A172 (cell line): ENCODE measurements around the gene SMIM1. TPM values are rescaled to one million over a fixed set of nuclear protein-coding genes. Genes with fewer than 3 reads are reported as not detected.
A peak's percentile ranks its signal among the peaks of the same experiment; 100 is the strongest.
"Not testable (repeated sequence)": the region's sequence is repeated elsewhere in the genome, so short reads cannot be mapped to it uniquely, and the experiment has no call there.

Experiments used
- DNase-seq: peaks from one replicate; pipeline ENCODE4 v3.0.0-alpha.2; 2015; ENCODE audit warnings: low spot score
- total RNA-seq: library from RNA; depleted of rRNA; stranded (reverse); fragments of >200 nt; shearing (Covaris generic); gene quantifications from 2 replicates; pipeline ENCODE4 v1.2.3, GENCODE V29; 2014

The SMIM1 gene
- total RNA-seq, 1 experiment from 2014 or later = not detected

GRCh38 chr1:3736708-3737107 is 35.8 kb upstream of the SMIM1 start:
- DNase-seq = no peak

DNA sequence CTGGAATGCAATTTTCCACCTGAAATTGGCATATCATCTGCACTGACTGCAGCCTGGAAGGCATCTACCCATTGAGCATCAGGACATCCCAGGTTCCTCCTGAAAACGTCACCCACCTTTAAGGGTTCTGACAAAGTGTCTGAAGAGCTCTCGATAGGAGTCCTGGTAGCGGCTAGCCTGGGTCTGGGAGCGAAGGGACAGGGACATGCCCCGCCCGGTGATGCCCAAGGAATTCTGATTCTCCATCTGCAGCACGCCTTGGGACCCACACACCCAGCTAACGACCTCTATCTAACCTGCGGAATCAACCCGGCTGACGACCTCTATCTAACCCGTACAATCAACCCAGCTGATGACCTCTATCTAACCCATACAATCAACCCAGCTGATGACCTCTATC is 33.6 kb upstream of the SMIM1 start:
- DNase-seq = no peak

- no peak for DNase-seq
Observed at GRCh38 chr1:3740042-3740441, 32.5 kb upstream of the SMIM1 start.

DNA sequence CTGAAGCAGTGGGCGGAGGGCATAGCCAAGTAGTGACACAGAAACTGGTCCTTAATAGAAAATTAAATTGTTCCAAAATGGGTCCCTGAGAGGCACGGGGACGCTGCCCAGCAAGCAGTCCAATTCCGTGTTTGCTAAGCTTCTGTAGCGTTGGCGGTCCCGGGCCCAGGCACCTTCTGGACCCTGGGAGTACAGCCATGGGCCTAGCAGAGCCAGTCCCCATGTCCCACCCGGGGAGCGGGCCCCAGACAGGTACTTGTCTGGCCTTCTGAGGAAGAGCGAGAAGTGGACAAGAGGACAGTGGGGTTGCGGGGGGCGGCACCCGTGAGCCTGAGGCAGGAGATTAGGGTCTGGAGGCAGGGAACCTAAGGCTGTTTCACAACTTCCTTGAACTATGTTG is 31.8 kb upstream of the SMIM1 start:
- no peak for DNase-seq

- no peak for DNase-seq
Observed at GRCh38 chr1:3741566-3742438, 30.7 kb upstream of the SMIM1 start.

DNA sequence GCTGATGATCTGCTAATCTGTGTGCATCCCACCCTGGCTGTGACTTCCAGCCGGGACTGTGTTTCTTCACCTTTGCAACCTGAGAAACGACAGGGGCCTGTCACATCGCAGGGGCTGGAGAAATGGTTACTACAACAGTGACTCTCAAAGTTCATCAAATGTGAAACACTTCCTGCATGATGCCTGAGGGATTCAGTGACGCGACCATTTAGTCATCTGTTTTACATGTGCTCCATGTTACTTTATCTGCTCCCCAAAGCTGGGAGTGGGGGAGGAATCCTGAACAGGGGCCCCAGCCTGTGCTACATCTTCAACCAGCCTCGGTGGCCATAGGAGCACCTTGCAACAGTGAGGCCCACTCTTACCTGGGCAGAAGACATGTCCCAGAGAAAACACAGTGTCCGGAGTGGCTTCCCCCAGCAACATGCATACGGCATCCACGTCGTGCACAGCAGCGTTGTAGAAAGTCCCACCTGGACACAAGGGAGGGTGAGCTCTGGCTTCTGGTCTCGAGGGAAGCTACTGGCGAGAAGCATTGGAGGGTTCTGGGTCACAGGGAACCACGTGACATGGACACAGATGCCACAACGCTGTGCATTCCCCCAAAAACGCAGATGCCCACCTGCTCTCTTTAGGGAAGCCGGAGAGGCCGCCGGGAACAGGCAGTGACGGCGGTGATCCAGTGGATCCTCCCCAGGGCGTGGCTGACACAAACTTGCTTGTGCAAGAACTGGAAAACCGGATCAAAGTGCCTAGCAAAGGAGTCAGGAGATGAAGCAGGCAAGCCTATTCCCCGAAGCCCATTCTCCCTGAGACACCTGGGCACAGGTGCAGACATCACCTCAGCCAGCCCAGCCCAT is 29.9 kb upstream of the SMIM1 start:
- DNase-seq = no peak

GRCh38 chr1:3743421-3743820 is 29.1 kb upstream of the SMIM1 start:
- DNase-seq = no peak

DNA sequence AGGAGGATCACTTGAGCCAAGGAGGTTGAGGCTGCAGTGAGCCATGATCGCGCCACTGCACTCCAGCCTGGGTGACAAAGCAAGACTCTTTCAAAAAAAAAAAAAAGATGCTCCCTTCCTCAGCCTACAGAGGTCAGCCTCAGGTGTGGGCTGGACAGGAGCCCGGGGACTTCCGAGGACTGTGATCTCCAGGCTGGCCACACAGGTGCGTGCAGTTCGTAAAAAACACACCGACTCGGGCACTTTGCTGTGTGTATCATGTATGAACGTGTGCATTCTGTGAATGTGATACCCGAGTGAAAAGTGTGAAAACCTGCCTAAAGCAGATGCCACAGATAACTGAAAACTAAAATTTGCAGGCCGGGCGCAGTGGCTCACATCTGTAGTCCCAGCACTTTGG is 28.7 kb upstream of the SMIM1 start:
- no peak for DNase-seq

GRCh38 chr1:3744646-3745045 is 27.9 kb upstream of the SMIM1 start:
- no peak for DNase-seq

GRCh38 chr1:3745071-3745470 is 27.5 kb upstream of the SMIM1 start:
- no peak for DNase-seq

DNA sequence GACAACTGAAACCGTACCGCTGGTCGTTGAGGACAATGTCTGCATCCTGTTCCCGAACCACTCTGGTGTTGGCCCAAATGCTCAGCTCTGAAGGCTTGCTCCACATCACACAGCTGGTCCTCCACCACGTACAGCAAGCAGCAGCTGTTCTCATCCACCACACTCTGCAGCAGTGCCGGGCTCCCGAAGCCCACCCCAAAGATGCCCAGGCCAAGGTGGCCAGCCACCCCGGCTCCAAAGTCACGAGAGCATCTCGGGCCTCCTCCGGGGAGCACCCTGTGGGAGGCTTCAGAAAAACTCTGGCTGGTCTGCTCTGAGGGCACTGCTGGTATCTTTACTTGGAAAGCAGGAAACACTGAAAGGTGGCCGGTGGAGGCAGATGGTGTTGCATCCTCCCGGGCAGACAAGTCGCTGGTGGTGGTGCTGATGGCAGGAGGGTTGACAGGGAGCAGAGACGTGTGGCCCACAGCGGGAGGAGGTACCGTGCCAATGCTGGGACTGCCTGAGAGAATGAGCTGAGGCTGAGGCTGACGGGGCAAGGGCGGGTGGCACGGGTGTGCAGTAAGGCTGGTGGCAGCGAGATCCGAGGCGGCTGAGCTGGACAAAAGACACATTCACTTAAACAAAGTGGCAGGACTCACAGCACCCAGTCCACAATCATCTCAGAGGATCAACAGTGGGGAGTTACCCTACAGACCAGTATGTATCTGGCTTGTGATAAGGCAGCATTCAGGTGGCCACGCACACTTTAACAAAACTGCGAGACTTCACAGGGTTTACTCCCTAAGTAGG is 26.8 kb upstream of the SMIM1 start:
- DNase-seq = no peak

DNA sequence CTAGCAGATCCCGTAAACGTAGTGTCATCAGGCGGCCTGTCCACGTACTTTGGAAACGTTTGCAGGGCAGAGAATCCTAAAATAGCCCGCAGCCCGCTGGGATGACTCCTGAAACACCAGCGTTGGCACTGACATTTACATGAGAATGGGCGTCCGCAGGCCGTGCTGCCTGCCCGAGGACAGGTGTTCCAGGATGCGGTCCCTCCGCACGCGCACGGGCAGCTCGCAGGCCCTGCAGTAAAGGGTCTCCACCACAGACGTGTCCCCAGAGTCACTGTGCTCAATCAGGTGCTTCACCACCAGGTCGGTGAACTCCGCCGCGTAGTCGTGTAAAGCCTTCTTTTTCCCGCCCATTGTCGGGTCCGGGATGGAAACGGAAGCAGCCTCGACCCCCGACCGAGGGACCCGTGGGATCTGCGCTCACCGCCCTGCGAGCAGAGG is 26.1 kb upstream of the SMIM1 start:
- DNase-seq = no peak

DNA sequence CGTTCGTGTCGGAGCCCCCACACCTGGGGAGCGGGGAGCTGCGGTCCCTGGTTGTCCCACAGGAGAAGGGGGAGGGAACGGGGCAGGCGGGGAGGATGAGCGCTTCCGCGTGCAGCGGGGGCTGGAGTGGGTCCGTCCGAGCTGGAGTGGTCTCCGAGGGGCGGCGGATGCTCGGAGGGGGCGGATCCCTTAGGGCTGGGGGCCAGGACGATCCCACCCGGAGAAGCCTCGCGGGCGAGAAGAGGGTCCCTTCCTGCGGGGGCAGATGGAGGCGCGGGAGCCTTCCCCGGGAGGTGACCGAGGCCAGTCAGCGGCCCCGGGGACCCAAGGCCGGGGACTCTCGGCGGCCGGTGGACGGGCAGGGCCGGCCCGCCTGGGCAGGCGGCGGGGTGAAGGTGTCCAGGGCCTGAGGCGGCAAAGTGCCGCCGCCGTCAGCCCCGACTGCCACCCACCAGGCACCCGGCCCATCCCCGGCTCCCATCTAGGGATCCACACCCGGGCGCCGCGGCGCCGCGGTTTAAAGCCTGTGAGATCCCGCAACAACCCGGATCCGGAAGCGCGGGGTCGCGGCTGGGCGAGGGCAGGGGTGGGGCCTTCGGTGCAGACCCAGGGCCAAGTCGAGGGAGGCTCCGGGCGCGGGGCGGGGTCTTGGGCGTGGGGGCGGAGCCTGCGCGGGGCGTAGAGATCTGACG is 25.6 kb upstream of the SMIM1 start:
- peak; percentile 2 for DNase-seq

GRCh38 chr1:3747522-3747848 is 25.1 kb upstream of the SMIM1 start:
- no peak for DNase-seq

DNA sequence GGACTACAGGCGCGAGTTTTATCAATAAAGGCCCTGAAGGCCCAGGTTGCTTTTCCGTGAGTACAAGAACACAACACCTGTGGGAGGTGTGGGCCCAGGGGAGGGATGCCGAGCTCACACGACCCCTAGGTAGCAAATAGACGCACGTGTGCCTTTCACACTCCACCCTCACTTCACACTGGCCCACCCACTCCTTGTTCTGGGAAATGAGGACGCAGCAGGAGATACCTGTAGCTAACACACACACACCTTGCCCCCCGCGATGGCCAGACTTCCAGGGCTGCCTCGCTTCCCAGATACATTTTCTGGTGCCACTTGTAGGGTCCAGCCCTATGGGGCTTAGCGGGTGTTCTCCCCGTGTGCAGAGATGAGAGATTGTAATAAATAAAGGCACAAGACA is 24.6 kb upstream of the SMIM1 start:
- DNase-seq = no peak

DNA sequence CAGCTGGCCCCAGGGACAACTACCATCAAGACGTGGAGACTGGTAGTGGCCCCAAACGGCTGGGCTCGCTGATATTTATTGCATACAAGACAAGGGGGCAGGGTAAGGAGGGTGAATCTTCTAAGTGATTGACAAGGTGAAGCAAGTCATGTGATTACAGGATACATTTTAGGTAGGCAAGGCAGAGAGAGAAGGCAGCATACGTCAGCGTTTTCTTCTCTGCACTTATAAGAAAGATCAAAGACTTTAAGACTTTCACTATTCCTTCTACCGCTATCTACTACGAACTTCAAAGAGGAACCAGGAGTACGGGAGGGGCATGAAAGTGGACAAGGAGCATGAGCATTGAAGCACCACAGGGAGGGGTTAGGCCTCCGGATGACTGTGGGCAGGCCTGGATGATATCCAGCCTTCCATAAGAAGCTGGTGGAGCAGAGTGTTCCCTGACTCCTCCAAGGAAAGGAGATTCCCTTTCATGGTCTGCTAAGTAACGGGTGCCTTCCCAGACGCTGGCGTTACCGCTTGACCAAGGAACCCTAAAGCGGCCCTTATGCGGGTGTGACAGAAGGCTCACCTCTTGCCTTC is 24.1 kb upstream of the SMIM1 start:
- DNase-seq = not testable (repeated sequence)

DNA sequence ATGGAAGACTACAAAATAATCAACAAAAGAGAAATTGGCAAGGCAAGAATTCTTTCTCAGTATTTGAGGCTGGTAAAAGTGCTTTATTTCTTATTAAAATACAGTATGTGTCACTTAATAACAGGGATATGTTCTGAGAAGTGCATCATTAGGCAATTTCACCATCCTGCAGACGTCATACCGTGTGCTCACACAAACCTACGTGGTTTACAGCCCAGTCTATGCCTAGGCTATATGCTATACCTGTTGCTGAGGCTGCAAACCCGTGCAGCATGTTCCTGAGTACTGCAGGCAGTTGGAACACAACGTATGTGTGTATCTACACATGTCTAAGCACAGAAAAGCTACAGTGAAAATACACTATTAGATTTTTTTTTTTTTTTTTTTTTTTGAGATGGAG is 23.0 kb upstream of the SMIM1 start:
- no peak for DNase-seq

GRCh38 chr1:3750741-3751140 is 21.8 kb upstream of the SMIM1 start:
- no peak for DNase-seq

- DNase-seq = no peak
Observed at GRCh38 chr1:3752400-3752945, 20.1 kb upstream of the SMIM1 start, which contains the start of gene CCDC27. CCDC27 (plus strand) TSS chr1:3752450; CDS start chr1:3752482, 32 bp downstream.

GRCh38 chr1:3753656-3754454 is 18.7 kb upstream of the SMIM1 start:
- DNase-seq = no peak
